ENCODE measurements around the gene HSPA1L.
A peak's percentile ranks its signal among the peaks of the same experiment; 100 is the strongest.
"Not testable (repeated sequence)": the region's sequence is repeated elsewhere in the genome, so short reads cannot be mapped to it uniquely, and the experiment has no call there.

Gene HSPA1L

DNA sequence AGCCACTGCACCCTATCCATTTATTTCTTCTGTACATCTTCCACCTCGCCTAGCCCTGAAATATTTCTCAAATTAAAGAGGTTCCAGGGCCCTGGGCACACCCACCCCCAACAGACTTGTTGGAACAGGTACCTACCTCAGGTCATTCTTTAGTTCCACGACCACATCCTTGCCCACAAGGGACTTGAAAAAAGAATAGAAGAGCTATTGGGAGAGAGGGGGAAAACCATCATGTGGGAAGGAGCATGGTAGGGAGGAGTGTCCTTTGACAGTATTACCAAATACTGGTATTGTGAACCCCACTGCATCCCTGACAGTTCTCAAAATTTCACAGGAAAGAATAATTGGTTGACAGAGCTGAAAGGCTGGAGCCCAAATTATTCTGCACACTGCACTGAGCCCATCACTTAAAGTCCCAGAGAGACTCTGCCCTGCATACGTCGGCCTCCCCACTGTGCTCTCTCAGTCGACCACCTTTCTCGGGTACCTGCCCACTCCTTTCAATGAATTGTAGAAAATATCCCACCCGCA, 9.1 kb downstream of the HSPA1L start:
- peaks cover 32% of the 10 kb centered on the region for H3K4me1 Mint-ChIP-seq
- peak overlapping the region; percentile 98 to 99 for H3K4me3 Mint-ChIP-seq
- ATAC-seq: peak; percentile 57
- DNase-seq: no peak
- H3K27ac Mint-ChIP-seq: peak overlapping the region; percentile 91 to 99
- no peaks in the 10 kb centered on the region for H3K9me3 Mint-ChIP-seq
- H3K27me3 Mint-ChIP-seq: no peaks in the 10 kb centered on the region

DNA sequence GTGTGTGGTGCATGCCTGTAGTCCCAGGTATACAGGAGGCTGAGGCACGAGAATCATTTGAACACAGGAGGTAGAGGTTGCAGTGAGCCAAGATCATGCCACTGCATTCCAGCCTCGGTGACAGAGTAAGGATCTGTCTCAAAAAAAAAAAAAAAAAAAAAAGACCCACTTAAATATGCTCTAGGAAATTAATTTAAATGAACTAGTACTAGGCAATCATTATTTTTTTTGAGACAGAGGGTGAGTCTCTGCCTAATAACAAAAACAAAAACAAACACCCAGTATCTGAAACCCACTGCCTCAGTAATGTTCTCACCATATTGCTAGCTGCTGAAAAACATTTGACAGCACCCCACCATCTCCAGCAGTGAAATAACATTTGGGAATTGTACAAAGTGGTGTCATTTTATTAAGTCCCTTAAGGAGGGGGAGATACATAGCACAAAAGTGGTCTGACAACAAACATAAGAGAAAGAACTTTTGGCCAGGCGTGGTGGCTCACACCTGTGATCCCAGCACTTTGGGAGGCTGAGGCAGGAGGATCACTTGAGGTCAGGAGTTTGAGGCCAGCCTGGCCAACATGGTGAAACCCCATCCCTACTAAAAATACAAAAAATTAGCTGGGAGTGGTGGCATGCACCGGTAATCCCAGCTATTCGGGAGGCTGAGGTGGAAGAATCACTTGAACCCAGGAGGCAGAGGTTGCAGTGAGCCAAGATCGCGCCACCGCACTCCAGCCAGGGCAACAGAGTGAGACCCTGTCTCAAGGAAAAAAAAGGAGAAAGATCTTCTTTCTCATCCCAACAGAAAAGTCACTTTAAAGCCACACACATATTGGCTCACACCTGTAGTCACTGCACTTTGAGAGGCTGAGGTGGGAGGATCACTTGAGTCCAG, 13.8 kb downstream of the HSPA1L start:
- H3K27ac Mint-ChIP-seq, H3K27me3 Mint-ChIP-seq, H3K9me3 Mint-ChIP-seq, ATAC-seq, H3K4me3 Mint-ChIP-seq, DNase-seq: not testable (repeated sequence)
- H3K4me1 Mint-ChIP-seq: peaks cover 46% of the 10 kb centered on the region

DNA sequence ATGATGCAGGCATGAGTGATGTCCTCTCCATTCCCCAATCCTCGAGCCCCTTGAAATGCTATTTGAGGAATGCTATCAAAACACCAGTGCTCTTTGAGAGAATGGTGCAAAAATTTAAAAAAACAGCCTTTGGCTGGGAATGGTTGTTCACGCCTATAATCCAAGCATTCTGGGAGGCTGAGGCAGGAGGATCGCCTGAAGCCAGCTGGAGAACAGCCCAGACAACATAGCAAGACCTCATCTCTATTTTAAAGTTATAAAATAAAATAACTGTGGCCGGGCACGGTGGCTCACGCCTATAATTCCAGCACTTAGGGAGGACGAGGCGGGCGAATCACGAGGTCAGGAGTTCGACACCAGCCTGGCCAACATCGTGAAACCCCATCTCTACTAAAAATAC, 15.3 kb downstream of the HSPA1L start:
- DNase-seq: no peak
- H3K27me3 Mint-ChIP-seq: no peaks in the 10 kb centered on the region
- no peaks in the 10 kb centered on the region for H3K9me3 Mint-ChIP-seq
- no peak overlapping the region for H3K4me3 Mint-ChIP-seq
- H3K4me1 Mint-ChIP-seq: peaks cover 36% of the 10 kb centered on the region
- ATAC-seq: no peak
- no peak overlapping the region for H3K27ac Mint-ChIP-seq

DNA sequence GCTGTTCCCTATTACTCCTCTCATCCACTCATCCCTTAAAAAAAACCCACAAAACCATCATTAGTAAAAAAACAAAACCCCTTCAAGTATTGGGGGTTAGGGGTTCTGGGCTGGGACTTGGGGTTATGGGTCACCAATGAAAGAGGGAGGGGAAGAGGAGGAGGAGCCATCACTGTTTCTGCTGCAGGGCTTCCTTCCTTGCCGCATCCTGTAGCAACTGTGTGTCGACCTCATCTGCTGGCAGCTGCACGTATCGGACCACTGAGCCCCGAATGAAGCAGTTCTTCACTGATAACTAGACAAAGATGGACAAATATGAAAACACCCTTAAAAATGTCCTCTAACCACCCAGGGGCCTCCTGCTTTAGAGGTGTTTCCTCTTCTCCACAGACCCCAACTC, 17.5 kb downstream of the HSPA1L start:
- peak overlapping the region in 1 of 2 donors; percentile 81 for H3K27ac Mint-ChIP-seq
- no peaks in the 10 kb centered on the region for H3K27me3 Mint-ChIP-seq
- peaks cover 48% of the 10 kb centered on the region for H3K4me1 Mint-ChIP-seq
- DNase-seq (no peak), ATAC-seq (no peak)
- no peaks in the 10 kb centered on the region for H3K9me3 Mint-ChIP-seq
- peak overlapping the region; percentile 5 to 25 for H3K4me3 Mint-ChIP-seq

DNA sequence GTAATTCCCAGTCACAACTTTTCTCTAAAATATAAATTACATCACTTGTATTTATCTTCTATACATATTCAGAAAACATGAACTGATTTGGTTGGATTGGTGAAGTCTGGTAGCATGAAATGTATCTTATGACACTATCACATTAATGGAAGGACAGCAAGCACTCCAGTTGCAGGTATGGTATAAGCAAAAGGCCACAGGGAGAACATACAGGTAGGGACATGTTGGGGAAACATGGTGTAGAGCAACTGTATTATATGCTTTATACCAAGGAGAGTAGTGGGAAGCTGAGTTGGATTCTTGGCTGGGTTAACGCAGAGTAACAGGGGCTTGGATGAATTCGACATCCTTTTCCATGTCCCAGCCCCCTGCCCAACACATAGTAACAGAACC, 18.1 kb downstream of the HSPA1L start:
- H3K27me3 Mint-ChIP-seq: no peaks in the 10 kb centered on the region
- H3K4me1 Mint-ChIP-seq: peaks cover 54% of the 10 kb centered on the region
- H3K27ac Mint-ChIP-seq: peak overlapping the region in 1 of 2 donors; percentile 20
- peak overlapping the region in 1 of 2 donors; percentile 54 for H3K4me3 Mint-ChIP-seq
- H3K9me3 Mint-ChIP-seq: no peaks in the 10 kb centered on the region
- DNase-seq: no peak
- ATAC-seq: no peak

DNA sequence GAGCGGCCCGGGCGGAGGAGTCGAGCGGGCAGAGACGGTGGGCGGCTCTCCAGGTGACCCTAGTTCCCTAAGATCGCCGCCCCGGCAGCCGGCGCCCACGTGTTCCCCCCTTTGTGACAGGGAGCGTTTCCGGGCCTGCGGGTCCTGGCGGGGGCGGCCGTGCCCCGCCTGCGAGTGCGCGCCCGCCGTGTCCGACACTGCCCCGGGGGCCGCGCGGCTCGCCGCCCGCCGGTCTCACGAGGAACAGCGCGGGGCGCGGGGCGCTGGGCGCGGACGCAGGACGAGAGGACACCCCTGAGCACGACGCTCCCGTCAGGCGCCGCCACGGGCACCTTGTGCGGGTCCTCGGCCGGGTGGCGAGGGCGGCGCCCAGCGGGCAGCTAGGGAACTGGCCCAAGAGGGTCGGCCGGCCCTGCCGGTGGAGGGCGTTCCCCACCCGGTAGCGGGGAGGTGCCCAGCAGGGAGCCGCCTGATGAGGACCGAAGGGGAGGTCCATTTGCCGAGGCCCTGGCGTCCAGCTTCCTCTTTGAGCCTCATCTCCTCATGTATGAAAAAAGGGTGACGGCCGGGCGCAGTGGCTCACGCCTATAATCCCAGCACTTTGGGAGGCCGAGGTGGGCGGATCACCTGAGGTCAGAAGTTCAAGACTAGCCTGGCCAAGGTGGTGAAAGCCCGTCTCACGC, 19.3 kb downstream of the HSPA1L start, which contains the start of gene VARS1:
TSS of gene VARS1 (minus strand) at position 137 of the 683 bp plus-strand sequence. CDS start 535 bp downstream, outside the sequence.
- DNase-seq: peak; percentile 90 to 91
- Mint-ChIP-seq H3K27me3 (no peaks in the 10 kb centered on the region), H3K9me3 (no peaks in the 10 kb centered on the region), H3K4me1 (peaks cover 59% of the 10 kb centered on the region), H3K27ac (peak within 1 kb of the TSS; percentile 97 to 99), H3K4me3 (peak within 1 kb of the TSS; percentile 93 to 97)
- peak; percentile 92 for ATAC-seq

DNA sequence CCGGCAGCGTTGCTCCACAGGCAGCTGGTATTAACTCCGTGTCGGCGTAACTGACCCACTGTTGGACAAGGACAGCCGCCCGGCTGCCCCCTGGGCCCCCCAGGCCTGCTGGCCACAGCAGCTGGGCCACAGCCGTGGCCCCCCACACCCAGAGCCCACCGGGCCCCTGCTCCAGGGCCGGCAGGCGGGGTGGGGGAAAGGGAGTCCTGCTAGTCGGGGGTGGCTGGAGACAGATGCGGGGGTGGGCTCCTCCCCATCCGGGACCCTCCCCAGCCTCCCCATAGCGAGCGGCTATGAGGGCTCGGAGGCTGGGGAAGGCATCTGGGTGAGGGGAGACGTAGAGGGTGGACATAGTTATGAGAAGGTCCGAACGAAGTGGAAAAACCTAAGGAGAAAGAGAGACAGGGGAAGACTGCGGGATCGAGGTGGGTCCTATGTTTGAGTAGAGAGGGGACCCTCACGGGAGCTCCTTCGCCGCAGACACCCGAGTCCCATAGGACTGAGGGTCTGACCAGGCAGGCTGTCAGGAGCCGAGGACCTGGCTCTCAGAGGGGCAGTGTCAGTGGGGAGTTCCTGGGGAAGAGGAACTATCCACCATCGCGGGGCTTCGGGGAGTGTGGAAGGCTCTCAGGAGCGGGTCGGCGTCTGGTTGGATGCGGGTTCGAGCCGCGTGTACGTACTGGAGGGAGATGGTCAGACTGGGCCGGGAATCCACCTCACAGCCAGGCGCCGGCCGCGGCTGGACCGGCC, 20.0 kb downstream of the HSPA1L start:
- H3K27ac Mint-ChIP-seq: peak overlapping the region; percentile 97 to 99
- peak overlapping the region; percentile 93 to 97 for H3K4me3 Mint-ChIP-seq
- peak; percentile 46 for ATAC-seq
- peaks cover 59% of the 10 kb centered on the region for H3K4me1 Mint-ChIP-seq
- H3K27me3 Mint-ChIP-seq: no peaks in the 10 kb centered on the region
- DNase-seq: peak in 1 of 2 donors; percentile 48
- no peaks in the 10 kb centered on the region for H3K9me3 Mint-ChIP-seq

DNA sequence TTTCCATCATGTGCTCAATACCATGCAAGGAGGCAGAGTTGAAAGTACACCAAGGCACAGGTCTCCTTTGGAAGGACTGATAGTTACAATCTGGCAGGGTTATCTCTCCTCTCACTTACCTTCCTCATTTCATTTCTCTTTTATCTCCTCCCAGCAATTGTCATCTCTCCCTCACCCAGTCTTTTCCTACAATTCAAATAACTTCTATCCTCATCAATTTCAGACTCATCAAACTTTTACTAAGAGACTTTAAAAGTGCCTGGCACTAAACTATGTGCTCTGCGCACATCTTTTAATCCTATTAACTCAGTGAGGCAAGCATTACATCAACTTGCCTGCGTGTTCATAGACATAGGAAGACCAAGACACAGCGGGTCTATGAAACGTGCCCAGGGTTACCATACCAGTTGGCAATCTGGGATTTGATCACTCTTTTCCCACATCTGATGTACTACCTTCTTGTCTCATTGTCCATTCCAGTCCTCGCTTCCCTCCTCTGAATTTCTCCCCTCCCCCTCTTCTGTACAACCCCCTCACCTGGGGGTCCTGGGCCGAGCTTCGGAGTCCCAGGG, 20.7 kb downstream of the HSPA1L start:
- no peaks in the 10 kb centered on the region for H3K9me3 Mint-ChIP-seq
- H3K4me3 Mint-ChIP-seq: peak overlapping the region; percentile 93 to 97
- H3K4me1 Mint-ChIP-seq: peaks cover 59% of the 10 kb centered on the region
- no peaks in the 10 kb centered on the region for H3K27me3 Mint-ChIP-seq
- ATAC-seq: no peak
- DNase-seq: no peak
- H3K27ac Mint-ChIP-seq: peak overlapping the region; percentile 92 to 99

DNA sequence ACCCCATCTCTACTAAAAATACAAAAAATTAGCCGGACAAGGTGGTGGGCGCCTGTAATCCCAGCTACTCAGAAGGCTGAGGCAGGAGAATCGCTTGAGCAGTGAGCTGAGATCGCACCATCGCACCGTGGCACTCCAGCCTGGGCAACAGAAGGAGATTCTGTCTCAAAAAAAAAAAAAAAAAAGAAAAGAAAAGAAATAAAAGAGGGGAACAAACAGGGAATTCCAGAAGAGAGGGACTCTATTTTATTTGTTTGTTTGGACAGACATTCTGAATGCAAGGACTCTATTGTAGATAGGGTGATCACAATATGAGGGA, 21.2 kb downstream of the HSPA1L start:
- H3K4me1 Mint-ChIP-seq: peaks cover 58% of the 10 kb centered on the region
- not testable (repeated sequence) for DNase-seq, H3K9me3 Mint-ChIP-seq, ATAC-seq, H3K27me3 Mint-ChIP-seq
- H3K4me3 Mint-ChIP-seq: peak overlapping the region; percentile 93 to 97
- peak overlapping the region; percentile 14 to 84 for H3K27ac Mint-ChIP-seq

DNA sequence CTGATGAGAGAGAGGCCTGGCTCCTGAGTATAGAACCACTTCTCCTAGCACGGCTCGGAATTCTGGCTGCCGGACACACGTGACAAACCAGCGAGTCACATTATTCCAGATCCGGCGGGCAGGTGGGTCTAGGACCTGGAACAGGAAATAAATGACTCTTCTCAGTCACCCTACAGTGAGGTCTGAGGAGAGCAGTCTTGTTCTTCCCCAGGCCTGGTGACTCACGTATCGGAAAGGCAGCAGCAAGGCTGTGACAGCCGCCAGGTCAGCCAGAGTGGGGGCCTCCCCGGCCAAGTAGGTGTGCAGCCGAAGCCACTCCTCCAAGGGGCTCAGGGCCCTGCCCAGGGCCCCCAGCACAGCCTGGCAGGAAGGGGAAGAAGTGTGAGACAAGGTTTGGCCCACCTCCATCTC, 22.3 kb downstream of the HSPA1L start:
- Mint-ChIP-seq H3K9me3 (no peaks in the 10 kb centered on the region), H3K4me3 (peak overlapping the region; percentile 48 to 93), H3K27me3 (no peaks in the 10 kb centered on the region), H3K4me1 (peaks cover 47% of the 10 kb centered on the region), H3K27ac (no peak overlapping the region)
- DNase-seq: no peak
- no peak for ATAC-seq

DNA sequence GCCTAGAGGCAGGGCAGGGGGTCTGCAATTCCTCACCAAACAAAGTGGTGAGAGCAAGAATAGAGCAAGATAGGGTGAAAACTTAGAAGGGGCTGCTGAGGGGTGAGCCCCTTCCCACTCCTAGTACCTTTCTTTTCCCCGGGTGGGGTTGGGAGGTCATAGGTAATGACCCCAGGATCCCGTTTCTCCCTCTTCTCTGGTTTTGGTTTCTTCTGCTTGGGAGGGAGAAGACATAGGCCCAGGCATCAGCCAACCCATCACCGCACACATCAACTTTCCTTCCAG, 23.1 kb downstream of the HSPA1L start:
- no peak overlapping the region for H3K27ac Mint-ChIP-seq
- DNase-seq (no peak), ATAC-seq (no peak)
- H3K27me3 Mint-ChIP-seq: no peaks in the 10 kb centered on the region
- no peak overlapping the region for H3K4me3 Mint-ChIP-seq
- H3K4me1 Mint-ChIP-seq: peaks cover 39% of the 10 kb centered on the region
- no peaks in the 10 kb centered on the region for H3K9me3 Mint-ChIP-seq

DNA sequence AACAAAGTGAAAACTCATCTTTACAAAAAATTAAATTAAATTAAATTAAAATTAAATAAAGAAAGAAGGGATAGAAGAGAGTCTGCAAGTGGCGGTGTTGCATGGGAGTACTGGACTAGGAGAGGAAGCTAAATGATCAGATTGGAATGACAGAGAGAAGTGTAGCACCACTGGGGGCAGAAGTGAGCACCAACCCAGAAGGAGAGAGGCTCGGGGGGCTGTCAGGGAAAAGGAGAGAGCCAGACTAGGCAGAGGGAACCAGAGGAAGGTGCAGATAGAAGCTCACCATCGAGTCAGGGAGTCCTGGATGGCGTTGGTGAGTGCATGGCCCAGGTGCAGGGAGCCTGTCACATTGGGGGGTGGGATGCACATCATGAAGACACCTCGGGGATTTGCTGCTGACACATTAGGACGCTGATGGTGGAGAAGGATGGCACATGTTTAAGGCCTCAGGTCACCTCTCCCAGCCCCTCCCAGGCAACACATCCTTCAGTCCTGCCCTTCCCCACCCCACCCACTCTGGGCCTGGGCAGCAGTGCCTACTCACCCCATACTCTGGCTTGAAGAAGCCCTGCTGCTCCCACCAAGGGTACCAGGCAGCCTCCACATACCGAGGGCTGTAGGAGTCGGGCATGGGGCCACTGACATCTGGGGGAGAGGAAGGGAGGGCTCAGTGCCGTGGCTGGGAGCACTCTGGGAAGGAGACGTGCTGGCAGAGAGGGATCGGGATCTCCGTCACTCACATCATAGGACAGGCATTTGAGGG, 23.6 kb downstream of the HSPA1L start:
- Mint-ChIP-seq H3K27ac (peak overlapping the region in 1 of 2 donors; percentile 23), H3K4me3 (no peak overlapping the region), H3K9me3 (no peaks in the 10 kb centered on the region), H3K4me1 (peaks cover 35% of the 10 kb centered on the region), H3K27me3 (no peaks in the 10 kb centered on the region)
- DNase-seq (no peak), ATAC-seq (no peak)

DNA sequence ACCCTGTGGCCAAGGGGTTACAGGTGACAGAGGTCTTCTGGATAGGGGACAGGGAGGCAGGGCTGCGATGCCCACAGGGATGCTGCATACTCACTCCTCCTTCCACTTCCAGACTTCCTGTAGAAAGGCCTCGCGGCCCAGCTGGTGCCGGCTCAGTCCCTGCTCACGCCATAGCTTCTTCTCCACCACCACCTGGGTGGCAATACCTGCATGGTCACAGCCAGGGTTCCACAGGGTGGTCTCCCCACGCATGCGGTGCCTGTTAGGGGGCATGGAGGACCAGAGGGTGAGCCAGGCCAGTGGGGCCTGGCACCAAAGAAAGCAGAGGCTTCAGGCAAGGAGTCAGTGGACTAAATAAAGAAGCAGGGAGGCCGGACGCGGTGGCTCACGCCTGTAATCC, 29.6 kb downstream of the HSPA1L start:
- Mint-ChIP-seq H3K9me3 (no peaks in the 10 kb centered on the region), H3K4me1 (no peaks in the 10 kb centered on the region), H3K27ac (no peak overlapping the region), H3K27me3 (no peaks in the 10 kb centered on the region), H3K4me3 (no peak overlapping the region)
- no peak for DNase-seq
- no peak for ATAC-seq

DNA sequence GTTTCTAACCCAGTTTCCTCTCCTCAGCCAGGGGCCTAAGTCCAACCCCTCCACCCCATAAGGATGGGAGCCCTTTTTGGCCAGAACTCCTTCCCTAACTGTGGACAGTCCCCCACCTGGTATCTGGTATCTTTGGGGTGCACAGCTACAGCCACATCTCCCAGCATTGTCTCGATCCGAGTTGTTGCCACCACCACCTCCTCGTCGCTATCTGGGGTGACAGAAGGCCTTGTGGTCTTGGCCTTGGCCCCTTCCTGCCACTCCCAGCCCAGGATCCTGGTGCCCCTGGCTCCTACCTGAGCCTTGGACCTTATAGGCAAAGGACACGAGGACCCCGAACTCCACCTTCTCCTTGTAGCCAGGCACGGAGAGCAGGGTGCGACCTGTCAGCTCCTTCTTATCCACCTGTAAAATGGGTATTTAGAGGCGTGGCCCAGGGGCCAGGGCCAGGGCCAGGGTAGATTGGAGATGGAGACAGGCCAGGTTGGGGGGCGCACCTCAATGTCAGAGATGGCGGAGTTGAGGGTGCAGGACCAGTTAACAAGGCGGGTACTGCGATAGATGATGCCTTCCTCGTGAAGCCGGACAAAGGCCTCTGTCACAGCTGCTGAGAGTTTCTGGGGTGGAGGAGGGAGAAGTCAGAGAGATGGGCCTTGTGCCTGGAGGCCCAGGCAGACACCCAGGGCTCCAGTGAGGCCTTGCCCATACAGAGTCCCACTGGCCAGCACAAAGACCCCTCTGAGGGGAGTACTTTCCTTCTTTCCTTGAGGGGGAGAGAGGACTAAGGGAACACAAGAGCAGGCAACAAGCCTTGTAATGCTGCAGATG, 30.8 kb downstream of the HSPA1L start:
- no peak overlapping the region for H3K27ac Mint-ChIP-seq
- ATAC-seq (no peak), DNase-seq (no peak)
- H3K9me3 Mint-ChIP-seq: no peaks in the 10 kb centered on the region
- H3K4me3 Mint-ChIP-seq: no peak overlapping the region
- H3K27me3 Mint-ChIP-seq: no peaks in the 10 kb centered on the region
- no peaks in the 10 kb centered on the region for H3K4me1 Mint-ChIP-seq

Data from stimulated activated naive CD8-positive, alpha-beta T cell treated with anti-CD3 and anti-CD28 coated beads, Interleukin-15, amount 100 ng/mL, for 72 hours (primary cell).